ENCODE measurements around the gene CACNA1F. TPM values are rescaled to one million over a fixed set of nuclear protein-coding genes. Genes with fewer than 3 reads are reported as not detected.

CACNA1F gene
- total and polyA plus RNA-seq, 9 of the 15 experiments (the other 6 are each of a cell fraction or from before 2014, with no cell fraction given) = under 0.01 to 0.41 (median 0.03) TPM; not detected in 3

DNA sequence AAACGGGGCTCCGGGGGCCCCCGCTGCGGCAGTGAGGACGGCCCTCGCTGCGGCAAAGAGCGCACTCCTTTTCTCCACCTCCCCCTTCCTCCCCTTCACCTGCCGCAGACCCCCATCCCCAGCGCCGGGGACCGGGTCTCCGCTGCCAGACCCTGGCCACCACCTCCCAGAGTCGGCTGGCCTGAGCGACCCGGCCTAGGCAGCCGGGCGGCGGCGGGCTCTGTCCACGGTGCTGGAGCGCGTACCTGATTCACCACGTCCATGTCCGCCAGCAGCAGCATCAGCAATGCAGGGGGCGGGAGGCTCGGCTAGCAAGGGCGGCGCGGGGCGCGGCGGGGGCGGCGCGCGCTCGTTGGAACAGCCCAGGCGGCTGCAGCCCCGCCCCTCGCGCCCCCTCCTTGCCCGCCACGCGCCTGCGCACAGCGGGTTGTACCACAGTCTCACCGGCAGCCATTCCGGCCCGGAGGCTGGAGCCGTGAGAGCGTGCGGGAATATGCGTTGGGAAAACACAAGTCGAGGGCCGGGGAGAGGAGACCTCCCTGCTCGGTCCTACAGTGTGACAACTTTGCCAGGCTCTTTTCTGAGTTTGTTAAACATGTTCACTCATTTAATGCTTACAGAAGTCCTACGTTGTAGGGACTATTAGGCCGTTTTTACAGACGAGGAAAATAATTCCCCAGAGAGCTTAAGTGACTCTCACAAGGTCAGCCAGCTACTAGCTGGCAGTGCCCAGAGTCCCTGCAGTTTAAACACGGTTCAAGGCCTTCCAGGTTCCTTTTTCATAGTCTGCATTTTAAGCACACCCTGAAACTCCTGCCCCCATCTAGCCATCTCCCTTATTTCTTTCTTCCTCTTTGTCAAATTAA lies 33.0 kb downstream of the CACNA1F start, which contains the start of gene SYP (continued):
- TF ChIP-seq, protein P1, sequence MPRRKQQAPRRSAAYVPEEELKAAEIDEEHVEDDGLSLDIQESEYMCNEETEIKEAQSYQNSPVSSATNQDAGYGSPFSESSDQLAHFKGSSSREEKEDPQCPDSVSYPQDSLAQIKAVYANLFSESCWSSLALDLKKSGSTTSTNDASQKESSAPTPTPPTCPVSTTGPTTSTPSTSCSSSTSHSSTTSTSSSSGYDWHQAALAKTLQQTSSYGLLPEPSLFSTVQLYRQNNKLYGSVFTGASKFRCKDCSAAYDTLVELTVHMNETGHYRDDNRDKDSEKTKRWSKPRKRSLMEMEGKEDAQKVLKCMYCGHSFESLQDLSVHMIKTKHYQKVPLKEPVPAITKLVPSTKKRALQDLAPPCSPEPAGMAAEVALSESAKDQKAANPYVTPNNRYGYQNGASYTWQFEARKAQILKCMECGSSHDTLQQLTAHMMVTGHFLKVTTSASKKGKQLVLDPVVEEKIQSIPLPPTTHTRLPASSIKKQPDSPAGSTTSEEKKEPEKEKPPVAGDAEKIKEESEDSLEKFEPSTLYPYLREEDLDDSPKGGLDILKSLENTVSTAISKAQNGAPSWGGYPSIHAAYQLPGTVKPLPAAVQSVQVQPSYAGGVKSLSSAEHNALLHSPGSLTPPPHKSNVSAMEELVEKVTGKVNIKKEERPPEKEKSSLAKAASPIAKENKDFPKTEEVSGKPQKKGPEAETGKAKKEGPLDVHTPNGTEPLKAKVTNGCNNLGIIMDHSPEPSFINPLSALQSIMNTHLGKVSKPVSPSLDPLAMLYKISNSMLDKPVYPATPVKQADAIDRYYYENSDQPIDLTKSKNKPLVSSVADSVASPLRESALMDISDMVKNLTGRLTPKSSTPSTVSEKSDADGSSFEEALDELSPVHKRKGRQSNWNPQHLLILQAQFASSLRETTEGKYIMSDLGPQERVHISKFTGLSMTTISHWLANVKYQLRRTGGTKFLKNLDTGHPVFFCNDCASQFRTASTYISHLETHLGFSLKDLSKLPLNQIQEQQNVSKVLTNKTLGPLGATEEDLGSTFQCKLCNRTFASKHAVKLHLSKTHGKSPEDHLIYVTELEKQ (CRISPR knock-in tag; IDR thresholded peaks at IDR 0.05) = no peak
- TF ChIP-seq, protein P2, sequence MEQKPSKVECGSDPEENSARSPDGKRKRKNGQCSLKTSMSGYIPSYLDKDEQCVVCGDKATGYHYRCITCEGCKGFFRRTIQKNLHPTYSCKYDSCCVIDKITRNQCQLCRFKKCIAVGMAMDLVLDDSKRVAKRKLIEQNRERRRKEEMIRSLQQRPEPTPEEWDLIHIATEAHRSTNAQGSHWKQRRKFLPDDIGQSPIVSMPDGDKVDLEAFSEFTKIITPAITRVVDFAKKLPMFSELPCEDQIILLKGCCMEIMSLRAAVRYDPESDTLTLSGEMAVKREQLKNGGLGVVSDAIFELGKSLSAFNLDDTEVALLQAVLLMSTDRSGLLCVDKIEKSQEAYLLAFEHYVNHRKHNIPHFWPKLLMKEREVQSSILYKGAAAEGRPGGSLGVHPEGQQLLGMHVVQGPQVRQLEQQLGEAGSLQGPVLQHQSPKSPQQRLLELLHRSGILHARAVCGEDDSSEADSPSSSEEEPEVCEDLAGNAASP (IDR thresholded peaks at IDR 0.05) = no peak
- peak; percentile 60; the same call in 1 of the 2 replicates for TF ChIP-seq GABPB1 (CRISPR knock-in tag; IDR thresholded peaks at IDR 0.05)
- TF ChIP-seq RFX7 (CRISPR knock-in tag; IDR thresholded peaks at IDR 0.05) = no peak
- no peak for TF ChIP-seq RBM22 (IDR thresholded peaks at IDR 0.05; ENCODE audit: low read depth, low read length, poor library complexity, severe bottlenecking)
- TF ChIP-seq TAL1 (IDR thresholded peaks at IDR 0.05) = no peak
- no peak for TF ChIP-seq ZC3H8 (IDR thresholded peaks at IDR 0.05)
- TF ChIP-seq, protein P3, sequence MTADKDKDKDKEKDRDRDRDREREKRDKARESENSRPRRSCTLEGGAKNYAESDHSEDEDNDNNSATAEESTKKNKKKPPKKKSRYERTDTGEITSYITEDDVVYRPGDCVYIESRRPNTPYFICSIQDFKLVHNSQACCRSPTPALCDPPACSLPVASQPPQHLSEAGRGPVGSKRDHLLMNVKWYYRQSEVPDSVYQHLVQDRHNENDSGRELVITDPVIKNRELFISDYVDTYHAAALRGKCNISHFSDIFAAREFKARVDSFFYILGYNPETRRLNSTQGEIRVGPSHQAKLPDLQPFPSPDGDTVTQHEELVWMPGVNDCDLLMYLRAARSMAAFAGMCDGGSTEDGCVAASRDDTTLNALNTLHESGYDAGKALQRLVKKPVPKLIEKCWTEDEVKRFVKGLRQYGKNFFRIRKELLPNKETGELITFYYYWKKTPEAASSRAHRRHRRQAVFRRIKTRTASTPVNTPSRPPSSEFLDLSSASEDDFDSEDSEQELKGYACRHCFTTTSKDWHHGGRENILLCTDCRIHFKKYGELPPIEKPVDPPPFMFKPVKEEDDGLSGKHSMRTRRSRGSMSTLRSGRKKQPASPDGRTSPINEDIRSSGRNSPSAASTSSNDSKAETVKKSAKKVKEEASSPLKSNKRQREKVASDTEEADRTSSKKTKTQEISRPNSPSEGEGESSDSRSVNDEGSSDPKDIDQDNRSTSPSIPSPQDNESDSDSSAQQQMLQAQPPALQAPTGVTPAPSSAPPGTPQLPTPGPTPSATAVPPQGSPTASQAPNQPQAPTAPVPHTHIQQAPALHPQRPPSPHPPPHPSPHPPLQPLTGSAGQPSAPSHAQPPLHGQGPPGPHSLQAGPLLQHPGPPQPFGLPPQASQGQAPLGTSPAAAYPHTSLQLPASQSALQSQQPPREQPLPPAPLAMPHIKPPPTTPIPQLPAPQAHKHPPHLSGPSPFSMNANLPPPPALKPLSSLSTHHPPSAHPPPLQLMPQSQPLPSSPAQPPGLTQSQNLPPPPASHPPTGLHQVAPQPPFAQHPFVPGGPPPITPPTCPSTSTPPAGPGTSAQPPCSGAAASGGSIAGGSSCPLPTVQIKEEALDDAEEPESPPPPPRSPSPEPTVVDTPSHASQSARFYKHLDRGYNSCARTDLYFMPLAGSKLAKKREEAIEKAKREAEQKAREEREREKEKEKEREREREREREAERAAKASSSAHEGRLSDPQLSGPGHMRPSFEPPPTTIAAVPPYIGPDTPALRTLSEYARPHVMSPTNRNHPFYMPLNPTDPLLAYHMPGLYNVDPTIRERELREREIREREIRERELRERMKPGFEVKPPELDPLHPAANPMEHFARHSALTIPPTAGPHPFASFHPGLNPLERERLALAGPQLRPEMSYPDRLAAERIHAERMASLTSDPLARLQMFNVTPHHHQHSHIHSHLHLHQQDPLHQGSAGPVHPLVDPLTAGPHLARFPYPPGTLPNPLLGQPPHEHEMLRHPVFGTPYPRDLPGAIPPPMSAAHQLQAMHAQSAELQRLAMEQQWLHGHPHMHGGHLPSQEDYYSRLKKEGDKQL (CRISPR knock-in tag; IDR thresholded peaks at IDR 0.05; ENCODE audit: borderline replicate concordance) = no peak
- TF ChIP-seq ZNF121 (CRISPR knock-in tag; conservative IDR thresholded peaks at IDR 0.05) = no peak
- no peak for TF ChIP-seq EZH2 (IDR thresholded peaks at IDR 0.05; ENCODE audit: borderline replicate concordance, low read depth, low read length)
- TF ChIP-seq, protein P4, sequence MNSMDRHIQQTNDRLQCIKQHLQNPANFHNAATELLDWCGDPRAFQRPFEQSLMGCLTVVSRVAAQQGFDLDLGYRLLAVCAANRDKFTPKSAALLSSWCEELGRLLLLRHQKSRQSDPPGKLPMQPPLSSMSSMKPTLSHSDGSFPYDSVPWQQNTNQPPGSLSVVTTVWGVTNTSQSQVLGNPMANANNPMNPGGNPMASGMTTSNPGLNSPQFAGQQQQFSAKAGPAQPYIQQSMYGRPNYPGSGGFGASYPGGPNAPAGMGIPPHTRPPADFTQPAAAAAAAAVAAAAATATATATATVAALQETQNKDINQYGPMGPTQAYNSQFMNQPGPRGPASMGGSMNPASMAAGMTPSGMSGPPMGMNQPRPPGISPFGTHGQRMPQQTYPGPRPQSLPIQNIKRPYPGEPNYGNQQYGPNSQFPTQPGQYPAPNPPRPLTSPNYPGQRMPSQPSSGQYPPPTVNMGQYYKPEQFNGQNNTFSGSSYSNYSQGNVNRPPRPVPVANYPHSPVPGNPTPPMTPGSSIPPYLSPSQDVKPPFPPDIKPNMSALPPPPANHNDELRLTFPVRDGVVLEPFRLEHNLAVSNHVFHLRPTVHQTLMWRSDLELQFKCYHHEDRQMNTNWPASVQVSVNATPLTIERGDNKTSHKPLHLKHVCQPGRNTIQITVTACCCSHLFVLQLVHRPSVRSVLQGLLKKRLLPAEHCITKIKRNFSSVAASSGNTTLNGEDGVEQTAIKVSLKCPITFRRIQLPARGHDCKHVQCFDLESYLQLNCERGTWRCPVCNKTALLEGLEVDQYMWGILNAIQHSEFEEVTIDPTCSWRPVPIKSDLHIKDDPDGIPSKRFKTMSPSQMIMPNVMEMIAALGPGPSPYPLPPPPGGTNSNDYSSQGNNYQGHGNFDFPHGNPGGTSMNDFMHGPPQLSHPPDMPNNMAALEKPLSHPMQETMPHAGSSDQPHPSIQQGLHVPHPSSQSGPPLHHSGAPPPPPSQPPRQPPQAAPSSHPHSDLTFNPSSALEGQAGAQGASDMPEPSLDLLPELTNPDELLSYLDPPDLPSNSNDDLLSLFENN (IDR thresholded peaks at IDR 0.05; ENCODE audit: low read depth in 2 of 2, low read length in 2 of 2) = 0 out of 4 replicates have a peak, but pooled peaks of 1 of the 2 experiments have one; percentile 32
- no peak for TF ChIP-seq MAFF (IDR thresholded peaks at IDR 0.05; ENCODE audit: low read length)
